ENCODE measurements around the gene KIF4A. TPM values are rescaled to one million over a fixed set of nuclear protein-coding genes. Genes with fewer than 3 reads are reported as not detected.

The KIF4A gene
- total and polyA plus RNA-seq, 9 of the 15 experiments (the other 6 are each of a cell fraction or from before 2014, with no cell fraction given) = 13.0 to 42.7 (median 35.9) TPM

GRCh38 chrX:70434352-70434866, 144.5 kb downstream of the KIF4A start (continued):
- TF ChIP-seq, protein P1, sequence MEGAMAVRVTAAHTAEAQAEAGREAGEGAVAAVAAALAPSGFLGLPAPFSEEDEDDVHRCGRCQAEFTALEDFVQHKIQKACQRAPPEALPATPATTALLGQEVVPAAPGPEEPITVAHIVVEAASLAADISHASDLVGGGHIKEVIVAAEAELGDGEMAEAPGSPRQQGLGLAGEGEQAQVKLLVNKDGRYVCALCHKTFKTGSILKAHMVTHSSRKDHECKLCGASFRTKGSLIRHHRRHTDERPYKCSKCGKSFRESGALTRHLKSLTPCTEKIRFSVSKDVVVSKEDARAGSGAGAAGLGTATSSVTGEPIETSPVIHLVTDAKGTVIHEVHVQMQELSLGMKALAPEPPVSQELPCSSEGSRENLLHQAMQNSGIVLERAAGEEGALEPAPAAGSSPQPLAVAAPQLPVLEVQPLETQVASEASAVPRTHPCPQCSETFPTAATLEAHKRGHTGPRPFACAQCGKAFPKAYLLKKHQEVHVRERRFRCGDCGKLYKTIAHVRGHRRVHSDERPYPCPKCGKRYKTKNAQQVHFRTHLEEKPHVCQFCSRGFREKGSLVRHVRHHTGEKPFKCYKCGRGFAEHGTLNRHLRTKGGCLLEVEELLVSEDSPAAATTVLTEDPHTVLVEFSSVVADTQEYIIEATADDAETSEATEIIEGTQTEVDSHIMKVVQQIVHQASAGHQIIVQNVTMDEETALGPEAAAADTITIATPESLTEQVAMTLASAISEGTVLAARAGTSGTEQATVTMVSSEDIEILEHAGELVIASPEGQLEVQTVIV (CRISPR knock-in tag; IDR thresholded peaks at IDR 0.05; ENCODE audit: borderline replicate concordance) = no peak
- no peak for TF ChIP-seq PHF21A (IDR thresholded peaks at IDR 0.05; ENCODE audit: borderline replicate concordance, low read depth)
- peak; percentile 76 for TF ChIP-seq RFX1 (IDR thresholded peaks at IDR 0.05)
- TF ChIP-seq, protein P2, sequence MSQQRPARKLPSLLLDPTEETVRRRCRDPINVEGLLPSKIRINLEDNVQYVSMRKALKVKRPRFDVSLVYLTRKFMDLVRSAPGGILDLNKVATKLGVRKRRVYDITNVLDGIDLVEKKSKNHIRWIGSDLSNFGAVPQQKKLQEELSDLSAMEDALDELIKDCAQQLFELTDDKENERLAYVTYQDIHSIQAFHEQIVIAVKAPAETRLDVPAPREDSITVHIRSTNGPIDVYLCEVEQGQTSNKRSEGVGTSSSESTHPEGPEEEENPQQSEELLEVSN (IDR thresholded peaks at IDR 0.05; ENCODE audit: borderline replicate concordance in 1 of 2, extremely low read depth in 1 of 2, insufficient read depth in 1 of 2, insufficient read length in 1 of 2, low read depth in 1 of 2, low read length in 1 of 2, poor library complexity in 1 of 2, severe bottlenecking in 1 of 2) = peak in 1 of 2 experiments; percentile 51
- TF ChIP-seq ZSCAN29 (IDR thresholded peaks at IDR 0.05) = no peak
- peak in 1 of 2 experiments; percentile 39; a peak in 1 of 4 replicates for TF ChIP-seq MAZ (CRISPR knock-in tag; conservative IDR thresholded peaks at IDR 0.05 in 1 of 2, IDR thresholded peaks at IDR 0.05 in 1 of 2)
- no peak for TF ChIP-seq PRMT5 (CRISPR knock-in tag; IDR thresholded peaks at IDR 0.05)
- TF ChIP-seq, protein P3, sequence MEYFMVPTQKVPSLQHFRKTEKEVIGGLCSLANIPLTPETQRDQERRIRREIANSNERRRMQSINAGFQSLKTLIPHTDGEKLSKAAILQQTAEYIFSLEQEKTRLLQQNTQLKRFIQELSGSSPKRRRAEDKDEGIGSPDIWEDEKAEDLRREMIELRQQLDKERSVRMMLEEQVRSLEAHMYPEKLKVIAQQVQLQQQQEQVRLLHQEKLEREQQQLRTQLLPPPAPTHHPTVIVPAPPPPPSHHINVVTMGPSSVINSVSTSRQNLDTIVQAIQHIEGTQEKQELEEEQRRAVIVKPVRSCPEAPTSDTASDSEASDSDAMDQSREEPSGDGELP (CRISPR knock-in tag; IDR thresholded peaks at IDR 0.05; ENCODE audit: borderline replicate concordance) = 0 out of 2 replicates have a peak, but pooled peaks have one; percentile 3
- no peak for TF ChIP-seq NFIC (IDR thresholded peaks at IDR 0.05)
- no peak for TF ChIP-seq NR2C1 (IDR thresholded peaks at IDR 0.05)
- TF ChIP-seq NR2C1 (tag; IDR thresholded peaks at IDR 0.05) = no peak
- no peak for TF ChIP-seq ZNF316 (IDR thresholded peaks at IDR 0.05)
- TF ChIP-seq NRF1 (conservative IDR thresholded peaks at IDR 0.05 in 1 of 2, IDR thresholded peaks at IDR 0.05 in 1 of 2) = peak; percentile 73 to 76
- TF ChIP-seq FOXK1 (CRISPR knock-in tag; IDR thresholded peaks at IDR 0.05; ENCODE audit: borderline replicate concordance) = no peak
- TF ChIP-seq UBTF (IDR thresholded peaks at IDR 0.05; ENCODE audit: borderline replicate concordance in 1 of 2, low read depth in 2 of 2, low read length in 2 of 2) = no peak
- TF ChIP-seq HCFC1 (IDR thresholded peaks at IDR 0.05; ENCODE audit: low read depth, low read length) = peak; percentile 84
- TF ChIP-seq ZNF696 (CRISPR knock-in tag; conservative IDR thresholded peaks at IDR 0.05) = no peak

All from K562 (cell line).